OCI-LY7 (cell line): ENCODE data around the gene LRP5. TPM values are rescaled to one million over a fixed set of nuclear protein-coding genes. Genes with fewer than 3 reads are reported as not detected.

Experiments used
- BruUV-seq: library from RNA; stranded (reverse); fragments of 400-500 nt; replicated peaks from 2 replicates; lab custom pipeline; 2021; lab: Mats Ljungman, UMichigan
- CTCF ChIA-PET: fragments of 300-600 bp; sonication (Branson Sonifier 250); formaldehyde crosslinking; loops from one replicate; lab custom pipeline; 2022; ENCODE audit warnings: antibody characterized with exemption; ENCODE audit not compliant: unreplicated experiment; lab: Charles Lee
- POLR2A ChIA-PET: fragments of 300-600 bp; sonication (Branson Sonifier 250); formaldehyde crosslinking; loops from one replicate; lab custom pipeline; 2022; ENCODE audit warnings: antibody characterized with exemption; lab: Charles Lee
- DNase-seq: peaks from one replicate; pipeline ENCODE4 v3.0.0-alpha.2; 2015; ENCODE audit warnings: low spot score
- H2AFZ ChIP-seq: fragments of 200-600 bp; sonication (generic), shearing (Covaris generic); 2 replicates; pipeline ENCODE4 v1.6.1; 2014; ENCODE audit warnings: mild to moderate bottlenecking, antibody characterized with exemption, low read length, moderate library complexity
- H3K27ac ChIP-seq: fragments of 200-600 bp; sonication (generic); 2 replicates; pipeline ENCODE4 v1.5.1; 2014; ENCODE audit warnings: mixed run types, low read depth, mild to moderate bottlenecking, moderate library complexity, low read length, inconsistent platforms; ENCODE audit not compliant: poor library complexity, severe bottlenecking
- H3K36me3 ChIP-seq: fragments of 200-600 bp; sonication (generic); 2 replicates; pipeline ENCODE4 v1.6.1; 2014; ENCODE audit warnings: mild to moderate bottlenecking, antibody characterized with exemption, low read length, moderate library complexity, mixed read lengths; ENCODE audit not compliant: insufficient read depth
- H3K4me1 ChIP-seq: fragments of 200-600 bp; sonication (generic); 2 replicates; pipeline ENCODE4 v1.5.1; 2014; ENCODE audit warnings: mild to moderate bottlenecking, low read length; ENCODE audit not compliant: insufficient read depth, poor library complexity, severe bottlenecking
- H3K4me2 ChIP-seq: fragments of 200-600 bp; sonication (generic); 2 replicates; pipeline ENCODE4 v1.6.1; 2014; ENCODE audit warnings: mild to moderate bottlenecking, low read length
- H3K4me3 ChIP-seq: fragments of 200-600 bp; sonication (generic); 2 replicates; pipeline ENCODE4 v1.5.1; 2014; ENCODE audit warnings: mild to moderate bottlenecking, low read depth, low read length; ENCODE audit not compliant: poor library complexity, severe bottlenecking
- H3K79me2 ChIP-seq: fragments of 200-600 bp; sonication (generic); 2 replicates; pipeline ENCODE4 v1.6.1; 2016; ENCODE audit warnings: low read depth, mild to moderate bottlenecking, low read length, moderate library complexity, mixed read lengths; ENCODE audit not compliant: insufficient read depth
- H3K9me2 ChIP-seq: fragments of 200-600 bp; sonication (generic); 2 replicates; pipeline ENCODE4 v1.6.1; 2016; ENCODE audit warnings: mild to moderate bottlenecking, low read length, mixed read lengths; ENCODE audit not compliant: insufficient read depth
- H3K9me3 ChIP-seq: fragments of 200-600 bp; sonication (generic); 2 replicates; pipeline ENCODE4 v1.6.1; 2014; ENCODE audit warnings: mild to moderate bottlenecking, mixed run types, low read length, mixed read lengths
- H4K20me1 ChIP-seq: fragments of 200-600 bp; sonication (generic); 2 replicates; pipeline ENCODE4 v1.6.1; 2014; ENCODE audit warnings: mild to moderate bottlenecking, antibody characterized with exemption, low read length, moderate library complexity, mixed read lengths; ENCODE audit not compliant: insufficient read depth
- CTCF ChIP-seq: fragments of 200-600 bp; sonication (generic); conservative IDR thresholded peaks from 2 replicates; pipeline ENCODE4 v1.5.1; 2014; ENCODE audit warnings: mild to moderate bottlenecking, antibody characterized with exemption, low read length, moderate library complexity, mixed read lengths
- EZH2phosphoT487 ChIP-seq: fragments of 200-600 bp; sonication (generic); IDR thresholded peaks from 2 replicates; pipeline ENCODE4 v1.6.1; 2018; ENCODE audit warnings: low read depth, borderline replicate concordance, mild to moderate bottlenecking, mixed run types, antibody characterized with exemption, low read length, moderate library complexity, mixed read lengths
- intact Hi-C: fragments of 100-400 bp; cut with micrococcal nuclease; formaldehyde crosslinking; loops from one replicate; pipeline ENCODE4 v1.10.0; 2022; ENCODE audit not compliant: unreplicated experiment
- total RNA-seq, 2 experiments: library from RNA; depleted of rRNA in 1 of 2; stranded (reverse); fragments of >200 nt in 1 of 2; shearing (Covaris generic) in 1 of 2; gene quantifications; 2 replicates each; pipeline ENCODE4 v1.2.3, GENCODE V29; 2014 to 2022

Gene LRP5
- total RNA-seq, 2 experiments from 2014 or later = 0.60 TPM; not detected in 1

GRCh38 chr11:68459886-68460740 is 147.7 kb downstream of the LRP5 start:
- ChIA-PET POLR2A (interaction anchor here (0.6 to 1.4 kb wide), 4 partner anchors 18 to 256 kb away, joined by 4 to 6 read pairs (median 6); no protein-coding TSS in a partner anchor), CTCF (no interaction called here)
- intact Hi-C loops = loop anchor here (5.0 kb wide), 1 partner anchor 37 kb away; no protein-coding TSS in a partner anchor
- Histone ChIP-seq H3K36me3 (peaks cover 23% of the 10 kb centered on the region), H3K4me1 (peaks cover 37% of the 10 kb centered on the region), H2AFZ (peak overlapping the region; percentile 85), H4K20me1 (peaks cover 28% of the 10 kb centered on the region), H3K79me2 (peaks cover 45% of the 10 kb centered on the region), H3K27ac (peak overlapping the region; percentile 66), H3K4me2 (peak overlapping the region; percentile 91), H3K9me2 (no peaks in the 10 kb centered on the region), H3K4me3 (peak overlapping the region; percentile 80), H3K9me3 (no peaks in the 10 kb centered on the region)
- TF ChIP-seq CTCF (no peak), EZH2phosphoT487 (no peak)
- peak; percentile 98 for DNase-seq
- TSS peak; percentile 96 for BruUV-seq

- peak within 1 kb of the TSS; percentile 91 for H3K4me2 ChIP-seq
- peak; percentile 41 for DNase-seq
- no TSS peak for BruUV-seq
- ChIA-PET CTCF (no interaction called here), POLR2A (interaction anchor here (0.6 to 1.7 kb wide), 4 partner anchors 19 to 104 kb away, joined by 4 to 6 read pairs (median 5); no protein-coding TSS in a partner anchor)
- no peaks in the 10 kb centered on the region for H3K9me3 ChIP-seq
- peaks cover 37% of the 10 kb centered on the region for H4K20me1 ChIP-seq
- H3K4me3 ChIP-seq = peak within 1 kb of the TSS; percentile 80
- peak within 1 kb of the TSS; percentile 66 for H3K27ac ChIP-seq
- peaks cover 42% of the 10 kb centered on the region for H3K4me1 ChIP-seq
- H2AFZ ChIP-seq = peak within 1 kb of the TSS; percentile 85
- TF ChIP-seq EZH2phosphoT487 (no peak), CTCF (no peak)
- H3K36me3 ChIP-seq = peaks cover 31% of the 10 kb centered on the region
- intact Hi-C loops = loop anchor here (5.0 kb wide), 1 partner anchor 36 kb away; no protein-coding TSS in a partner anchor
- H3K79me2 ChIP-seq = peaks cover 54% of the 10 kb centered on the region
- no peaks in the 10 kb centered on the region for H3K9me2 ChIP-seq
Measured at GRCh38 chr11:68460741-68461574, 148.6 kb downstream of the LRP5 start, which contains the start of gene PPP6R3. PPP6R3 (plus strand) TSS chr11:68460752; CDS start chr11:68537665, 76,913 bp downstream.
